GM12875 (cell line): ENCODE data around the gene LHFPL3.

ENCODE experiments used
- H3K4me3 ChIP-seq: one replicate; pipeline ENCODE4 v1.5.1; 2011; ENCODE audit warnings: low read depth, low read length, control low read depth
- CTCF ChIP-seq: IDR thresholded peaks from 2 replicates; pipeline ENCODE4 v1.5.1; 2011; ENCODE audit warnings: low read depth, mild to moderate bottlenecking, control low read depth, inconsistent platforms, low read length, moderate library complexity, borderline replicate concordance; ENCODE audit not compliant: insufficient read depth

Gene LHFPL3

GRCh38 chr7:104416866-104417393 lies 88.5 kb downstream of the LHFPL3 start:
- H3K4me3 ChIP-seq = no peak overlapping the region
- no peak for TF ChIP-seq CTCF

GRCh38 chr7:104431930-104432329 lies 103.5 kb downstream of the LHFPL3 start:
- no peak for TF ChIP-seq CTCF
- no peak overlapping the region for H3K4me3 ChIP-seq

GRCh38 chr7:104434129-104434528 lies 105.7 kb downstream of the LHFPL3 start:
- no peak for TF ChIP-seq CTCF
- no peak overlapping the region for H3K4me3 ChIP-seq

GRCh38 chr7:104442481-104442880 lies 114.1 kb downstream of the LHFPL3 start:
- no peak for TF ChIP-seq CTCF
- H3K4me3 ChIP-seq = no peak overlapping the region

GRCh38 chr7:104444017-104444416 lies 115.6 kb downstream of the LHFPL3 start:
- no peak for TF ChIP-seq CTCF
- H3K4me3 ChIP-seq = no peak overlapping the region

- no peak for TF ChIP-seq CTCF
- no peak overlapping the region for H3K4me3 ChIP-seq
Observed at GRCh38 chr7:104445393-104445792, 117.0 kb downstream of the LHFPL3 start.

- TF ChIP-seq CTCF = no peak
- H3K4me3 ChIP-seq = no peak overlapping the region
Observed at GRCh38 chr7:104450861-104451260, 122.5 kb downstream of the LHFPL3 start.
